GM03348 (cell line): Measurements from ENCODE around the gene EMILIN3.
A peak's percentile ranks its signal among the peaks of the same experiment; 100 is the strongest.
"Not testable (repeated sequence)": the region's sequence is repeated elsewhere in the genome, so short reads cannot be mapped to it uniquely, and the experiment has no call there.

Source experiments
- DNase-seq: peaks from one replicate; pipeline ENCODE4 v3.0.0; 2012; ENCODE audit warnings: low spot score

The EMILIN3 gene

DNA sequence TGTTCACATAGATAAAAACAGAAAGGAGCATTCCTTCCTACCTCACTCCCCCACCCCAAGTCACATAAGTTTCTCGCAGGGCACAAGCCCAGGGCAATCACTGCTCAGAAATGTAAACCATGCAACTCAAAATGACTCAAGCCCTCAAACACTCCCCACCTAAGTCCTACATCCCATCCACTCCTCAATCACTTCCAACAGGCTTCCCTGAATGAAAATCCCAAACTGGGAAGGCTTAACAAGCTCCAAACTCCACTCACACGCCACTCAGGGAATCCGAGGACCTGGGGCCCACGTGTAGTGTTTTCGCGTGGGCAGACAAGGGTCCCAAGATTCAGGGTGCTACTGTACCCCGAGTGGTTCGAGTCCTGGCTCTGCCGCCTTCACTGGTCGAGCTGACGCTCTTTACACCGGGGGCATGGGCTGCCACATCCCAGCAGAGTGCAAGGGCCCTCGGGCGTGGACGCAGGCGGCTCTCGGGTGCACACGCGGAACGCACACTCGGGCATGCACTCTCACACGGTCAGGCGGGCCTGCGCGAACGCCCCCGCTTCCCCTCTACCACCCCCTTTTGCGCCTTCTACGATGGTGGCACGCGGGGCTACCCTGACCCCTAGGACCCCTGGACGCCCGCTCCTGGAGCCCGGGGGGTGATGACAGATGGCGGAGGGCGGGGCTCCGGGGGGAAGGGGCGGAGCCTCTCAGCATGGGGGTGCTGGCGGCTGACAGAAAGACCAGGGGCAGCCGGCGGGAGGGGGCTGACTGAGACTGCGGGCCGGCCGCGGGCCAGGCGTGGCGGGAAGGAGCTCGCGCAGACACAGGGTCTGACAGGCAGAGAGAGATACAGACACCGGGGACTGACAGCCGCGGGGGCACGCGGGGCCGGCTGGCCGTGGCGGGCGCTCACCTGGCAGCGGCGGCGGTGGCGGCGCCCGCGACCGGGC lies 49.7 kb downstream of the EMILIN3 start:
- peak; percentile 91 for DNase-seq

- no peak for DNase-seq
Observed at GRCh38 chr20:41316051-41316450, 50.6 kb downstream of the EMILIN3 start.

- DNase-seq = no peak
Observed at GRCh38 chr20:41314386-41314785, 52.2 kb downstream of the EMILIN3 start.

GRCh38 chr20:41312009-41312408 lies 54.6 kb downstream of the EMILIN3 start:
- DNase-seq = not testable (repeated sequence)
